C4-2B (cell line): ENCODE data around the gene GAS2L2.

ENCODE experiments used
- ZFX ChIP-seq: fragments of 450-650 bp; IDR thresholded peaks from 2 replicates; pipeline ENCODE4 v1.6.1; 2017
- TF ChIP-seq, protein P1 (sequence below): fragments of 450-650 bp; conservative IDR thresholded peaks from 2 replicates; pipeline ENCODE4 v1.5.1; 2017; ENCODE audit warnings: mild to moderate bottlenecking

DNA sequence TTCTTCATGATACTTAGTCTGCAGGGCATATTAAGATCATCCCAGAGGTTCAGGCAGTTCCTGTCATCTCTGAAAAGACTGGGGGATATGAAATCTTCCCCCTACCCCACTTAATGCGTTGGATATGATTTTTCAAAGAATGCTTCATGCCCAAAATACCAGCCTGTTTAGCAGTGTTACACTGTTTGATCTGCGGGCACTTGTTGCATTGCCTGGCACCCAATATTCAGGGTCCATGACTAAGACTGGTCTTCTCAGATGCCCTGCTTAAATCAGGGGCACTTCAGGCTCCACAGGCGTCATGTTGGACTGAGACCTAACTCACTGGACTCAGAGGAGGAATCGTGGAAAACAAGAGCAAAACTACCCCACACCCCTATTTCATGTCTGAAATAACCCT, 28.0 kb downstream of the GAS2L2 start:
- TF ChIP-seq, protein P1, sequence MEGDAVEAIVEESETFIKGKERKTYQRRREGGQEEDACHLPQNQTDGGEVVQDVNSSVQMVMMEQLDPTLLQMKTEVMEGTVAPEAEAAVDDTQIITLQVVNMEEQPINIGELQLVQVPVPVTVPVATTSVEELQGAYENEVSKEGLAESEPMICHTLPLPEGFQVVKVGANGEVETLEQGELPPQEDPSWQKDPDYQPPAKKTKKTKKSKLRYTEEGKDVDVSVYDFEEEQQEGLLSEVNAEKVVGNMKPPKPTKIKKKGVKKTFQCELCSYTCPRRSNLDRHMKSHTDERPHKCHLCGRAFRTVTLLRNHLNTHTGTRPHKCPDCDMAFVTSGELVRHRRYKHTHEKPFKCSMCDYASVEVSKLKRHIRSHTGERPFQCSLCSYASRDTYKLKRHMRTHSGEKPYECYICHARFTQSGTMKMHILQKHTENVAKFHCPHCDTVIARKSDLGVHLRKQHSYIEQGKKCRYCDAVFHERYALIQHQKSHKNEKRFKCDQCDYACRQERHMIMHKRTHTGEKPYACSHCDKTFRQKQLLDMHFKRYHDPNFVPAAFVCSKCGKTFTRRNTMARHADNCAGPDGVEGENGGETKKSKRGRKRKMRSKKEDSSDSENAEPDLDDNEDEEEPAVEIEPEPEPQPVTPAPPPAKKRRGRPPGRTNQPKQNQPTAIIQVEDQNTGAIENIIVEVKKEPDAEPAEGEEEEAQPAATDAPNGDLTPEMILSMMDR, result no peak
- TF ChIP-seq ZFX, result no peak
